AG09309 (cell line): ENCODE data around the gene ZFYVE1.
"Not testable (repeated sequence)": the region's sequence is repeated elsewhere in the genome, so short reads cannot be mapped to it uniquely, and the experiment has no call there.

ENCODE experiments used
- DNase-seq: peaks from one replicate; pipeline ENCODE4 v3.0.0-alpha.2; 2010; ENCODE audit warnings: low read depth
- H3K4me3 ChIP-seq: 2 replicates; pipeline ENCODE4 v1.5.1; 2011; ENCODE audit warnings: mild to moderate bottlenecking, low read depth, low read length, moderate library complexity; ENCODE audit not compliant: control insufficient read depth
- CTCF ChIP-seq: IDR thresholded peaks from 2 replicates; pipeline ENCODE4 v1.5.1; 2011; ENCODE audit warnings: mild to moderate bottlenecking, low read depth, low read length, inconsistent platforms; ENCODE audit not compliant: insufficient read depth, control insufficient read depth; ENCODE audit errors: missing control alignments

Gene ZFYVE1

DNA sequence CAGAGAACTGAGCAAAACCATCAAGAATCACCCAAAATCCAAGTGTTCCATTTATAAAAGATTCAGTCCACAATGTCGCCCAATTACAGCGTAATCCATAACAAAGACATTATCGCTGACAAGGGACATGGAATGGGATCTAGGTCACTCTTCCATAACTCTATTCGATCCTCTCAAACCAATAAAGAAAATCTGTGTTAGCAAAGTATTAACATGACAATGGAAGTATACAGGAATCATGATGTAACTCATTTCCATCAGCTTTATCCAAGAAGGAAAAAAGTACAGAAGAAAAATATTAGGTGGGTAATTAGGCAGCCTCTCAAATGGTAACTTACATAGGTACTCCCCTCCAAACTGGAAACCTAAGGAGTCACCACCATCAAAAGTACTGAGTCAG, 4.9 kb downstream of the ZFYVE1 start:
- H3K4me3 ChIP-seq, result no peak overlapping the region
- DNase-seq, result no peak
- no peak for TF ChIP-seq CTCF

GRCh38 chr14:73016011-73016410, 10.9 kb downstream of the ZFYVE1 start:
- not testable (repeated sequence) for H3K4me3 ChIP-seq, DNase-seq

DNA sequence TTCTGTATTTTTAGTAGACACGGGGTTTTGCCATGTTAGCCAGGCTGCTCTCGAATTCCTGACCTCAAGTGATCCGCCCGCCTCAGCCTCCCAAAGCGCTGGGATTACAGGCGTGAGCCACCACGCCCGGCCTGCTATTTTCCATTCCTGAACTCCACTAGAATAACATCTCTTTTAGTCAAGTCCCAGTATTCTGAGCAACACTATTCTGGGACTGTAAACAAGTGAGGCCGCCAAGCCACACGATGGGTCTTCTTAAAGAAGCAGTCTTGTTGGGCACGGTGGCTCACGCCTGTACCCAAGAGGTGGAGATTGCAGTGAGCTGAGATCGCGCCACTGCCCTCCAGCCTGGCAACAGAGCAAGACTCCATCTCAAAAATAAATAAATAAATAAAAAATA, 11.4 kb downstream of the ZFYVE1 start:
- not testable (repeated sequence) for DNase-seq

DNA sequence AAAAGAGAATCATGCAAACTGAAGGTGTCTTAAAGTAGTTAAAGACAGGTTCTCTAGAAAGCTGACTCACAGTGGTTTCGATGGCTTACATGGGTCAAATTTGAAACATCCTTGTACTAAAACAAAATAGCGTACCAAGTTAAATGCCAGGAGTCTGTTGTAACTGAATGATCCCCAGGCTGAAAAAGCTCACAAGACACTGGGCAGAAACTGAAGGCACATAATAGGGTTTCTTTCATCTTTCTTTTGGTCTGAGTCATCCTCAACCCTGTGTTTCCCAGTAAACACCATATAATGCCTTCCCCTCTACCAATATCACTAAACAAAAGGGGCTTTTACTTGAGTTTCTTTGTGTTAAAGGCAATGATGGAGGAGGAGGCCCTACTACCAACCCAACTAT, 12.8 kb downstream of the ZFYVE1 start:
- no peak for DNase-seq
- H3K4me3 ChIP-seq, result no peak overlapping the region
- TF ChIP-seq CTCF, result no peak

More for the DNA sequence above, 11.4 kb downstream of the ZFYVE1 start:
- H3K4me3 ChIP-seq, result not testable (repeated sequence)

- not testable (repeated sequence) for H3K4me3 ChIP-seq, DNase-seq
Measured at GRCh38 chr14:73011189-73011588, 15.7 kb downstream of the ZFYVE1 start.

DNA sequence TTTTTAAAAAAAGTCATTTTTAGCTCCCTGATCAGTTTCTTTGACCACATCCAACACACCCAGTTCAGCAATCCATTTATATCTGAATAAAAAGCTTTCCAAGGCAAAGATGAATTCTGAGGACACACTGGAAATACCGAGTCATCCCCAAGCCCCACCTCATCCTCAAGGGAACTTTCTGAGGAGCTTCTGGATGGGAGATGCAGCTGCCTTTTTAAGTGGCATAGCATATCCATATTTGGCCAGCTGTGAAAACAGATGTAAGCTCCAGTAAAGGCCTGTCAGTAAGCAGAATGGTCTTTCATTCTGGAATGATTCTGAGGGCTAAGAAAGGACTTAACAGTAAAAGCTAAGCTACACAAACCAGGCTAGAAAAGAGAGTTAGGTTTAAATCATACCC, 18.4 kb downstream of the ZFYVE1 start:
- DNase-seq, result peak; percentile 20
- no peak for TF ChIP-seq CTCF
- H3K4me3 ChIP-seq, result no peak overlapping the region

DNA sequence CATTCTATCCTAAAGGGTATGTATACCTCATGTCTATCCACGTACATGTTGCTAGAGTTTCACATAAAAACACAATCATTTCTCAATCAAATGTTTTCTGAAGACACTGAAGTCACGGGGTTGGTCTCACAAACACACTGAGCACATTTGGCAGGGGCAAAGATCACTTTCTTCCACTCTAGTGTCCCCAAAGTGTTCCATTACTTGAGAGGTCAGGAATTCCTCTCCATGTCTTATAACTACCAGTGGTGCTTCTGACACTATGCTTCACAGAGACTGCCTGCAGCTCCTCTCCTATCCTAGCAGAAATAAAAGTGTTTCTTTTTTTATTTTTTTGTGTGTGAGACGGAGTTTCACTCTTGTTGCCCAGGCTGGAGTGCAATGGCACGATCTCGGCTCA, 19.1 kb downstream of the ZFYVE1 start:
- H3K4me3 ChIP-seq, result no peak overlapping the region
- TF ChIP-seq CTCF, result no peak
- no peak for DNase-seq

DNA sequence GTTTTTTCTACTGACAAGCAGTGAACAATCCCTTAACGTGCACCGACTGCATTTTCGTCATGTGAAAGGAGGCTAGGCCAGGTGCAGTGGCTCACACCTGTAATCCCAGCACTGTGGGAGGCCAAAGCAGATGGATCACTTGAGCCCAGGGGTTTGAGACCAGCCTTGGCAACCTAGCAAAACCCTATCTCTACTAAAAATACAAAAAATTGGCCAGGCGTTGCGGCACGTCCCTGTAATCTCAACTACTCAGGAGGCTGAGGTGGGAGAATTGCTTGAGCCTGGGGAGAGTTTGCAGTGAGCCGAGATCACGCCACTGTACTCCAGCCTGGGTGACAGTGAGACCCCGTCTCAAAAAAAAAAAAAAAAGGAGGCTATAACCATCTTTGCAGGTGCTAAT, 22.3 kb downstream of the ZFYVE1 start:
- H3K4me3 ChIP-seq, DNase-seq: not testable (repeated sequence)

GRCh38 chr14:73003681-73004080, 23.2 kb downstream of the ZFYVE1 start:
- no peak for DNase-seq
- no peak overlapping the region for H3K4me3 ChIP-seq
- TF ChIP-seq CTCF, result no peak
